NCI-H1092 treated with DMSO at 0.1 percent for 48 hours (cell line): ENCODE measurements around the gene UNC5C.

Experiments
- DNase-seq: peaks from one replicate; lab custom pipeline; 2025; lab: John Stamatoyannopoulos, UW

Gene UNC5C

GRCh38 chr4:95402299-95402698, 146.5 kb downstream of the UNC5C start:
- no peak for DNase-seq

DNA sequence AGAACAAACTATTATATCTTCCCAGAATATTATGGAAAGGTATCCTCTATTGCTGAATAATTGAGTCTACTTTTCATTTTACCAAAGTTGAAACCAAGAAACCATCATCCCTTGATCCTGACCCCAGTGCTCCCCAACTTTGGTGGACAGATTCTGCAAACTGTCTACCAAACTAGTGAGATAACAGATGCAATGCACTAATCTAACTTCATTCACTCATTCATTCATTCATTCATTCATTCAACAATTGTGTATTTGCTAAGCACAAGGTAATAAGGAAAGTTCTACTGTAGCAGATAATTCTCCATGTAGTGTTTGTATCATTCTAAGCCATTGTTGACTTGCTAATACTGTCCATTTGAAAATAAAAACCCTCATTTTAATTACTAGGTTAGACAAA, 150.6 kb downstream of the UNC5C start:
- DNase-seq: no peak

DNA sequence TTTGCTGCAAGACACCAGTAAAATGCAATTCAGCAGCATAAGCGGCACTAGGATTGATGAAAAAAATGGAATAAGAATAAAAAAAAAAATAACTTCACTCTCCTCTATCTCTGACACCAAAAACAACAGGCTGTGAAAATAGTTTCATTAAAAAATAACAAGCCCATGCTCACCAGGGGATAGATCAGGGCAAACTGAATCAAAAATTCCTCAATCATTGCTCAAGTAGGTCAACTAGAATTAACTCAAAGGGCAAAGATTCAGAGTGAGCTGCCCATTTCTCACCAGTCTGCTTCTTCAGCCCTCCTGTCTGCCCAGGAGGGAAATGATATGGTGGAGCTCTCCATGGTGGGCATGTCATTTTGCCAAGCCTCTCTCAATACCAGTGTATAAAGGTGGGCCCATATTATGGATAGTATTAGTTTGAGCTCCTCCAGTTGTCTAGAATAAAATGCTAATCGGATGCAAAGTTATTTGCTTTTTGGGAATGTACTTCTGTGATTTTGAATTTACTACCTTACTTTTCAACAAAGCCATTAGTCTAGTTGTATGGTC, 153.9 kb downstream of the UNC5C start:
- no peak for DNase-seq

- DNase-seq: no peak
Measured at GRCh38 chr4:95393821-95394220, 155.0 kb downstream of the UNC5C start.

DNA sequence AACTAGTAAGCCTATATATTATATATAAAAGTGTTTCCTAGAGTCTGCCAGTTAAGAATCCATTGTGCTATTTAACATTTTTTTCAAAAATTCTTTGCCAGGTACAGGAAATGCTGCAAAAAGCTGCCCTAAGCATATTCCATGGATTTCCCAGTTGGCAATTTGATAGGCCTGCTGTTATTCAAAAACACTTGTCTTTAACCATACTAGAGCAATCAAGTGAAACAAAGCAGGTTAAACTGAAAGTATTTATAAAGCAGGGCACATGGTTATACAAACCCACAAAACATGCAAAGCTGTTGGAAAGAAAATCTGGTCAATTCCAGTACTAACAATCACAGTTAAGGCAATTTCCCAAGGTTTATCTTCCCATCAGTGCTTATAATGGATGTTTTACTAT, 159.9 kb downstream of the UNC5C start:
- DNase-seq: no peak

DNA sequence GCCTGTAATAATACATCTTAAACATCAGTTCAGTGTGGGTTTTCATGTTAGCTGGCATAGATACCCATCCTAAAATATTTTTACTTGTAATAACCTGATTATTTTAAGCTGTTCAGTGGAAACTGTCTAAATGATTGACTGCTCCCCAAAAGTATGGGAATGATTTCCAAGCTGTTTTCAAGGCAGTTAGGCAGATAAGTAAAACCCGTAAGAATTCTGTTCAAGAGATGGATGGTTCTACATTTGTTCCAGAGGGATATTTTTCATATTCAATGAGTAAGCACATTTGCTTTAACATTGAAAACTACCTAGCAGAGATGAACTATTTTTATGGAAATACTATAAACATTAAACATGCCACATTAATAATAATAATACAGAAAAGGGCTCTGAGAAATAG, 161.1 kb downstream of the UNC5C start:
- DNase-seq: no peak

GRCh38 chr4:95386410-95386809, 162.4 kb downstream of the UNC5C start:
- DNase-seq: no peak

GRCh38 chr4:95381843-95382580, 166.8 kb downstream of the UNC5C start:
- DNase-seq: no peak

- DNase-seq: no peak
Measured at GRCh38 chr4:95379633-95380032, 169.1 kb downstream of the UNC5C start.

DNA sequence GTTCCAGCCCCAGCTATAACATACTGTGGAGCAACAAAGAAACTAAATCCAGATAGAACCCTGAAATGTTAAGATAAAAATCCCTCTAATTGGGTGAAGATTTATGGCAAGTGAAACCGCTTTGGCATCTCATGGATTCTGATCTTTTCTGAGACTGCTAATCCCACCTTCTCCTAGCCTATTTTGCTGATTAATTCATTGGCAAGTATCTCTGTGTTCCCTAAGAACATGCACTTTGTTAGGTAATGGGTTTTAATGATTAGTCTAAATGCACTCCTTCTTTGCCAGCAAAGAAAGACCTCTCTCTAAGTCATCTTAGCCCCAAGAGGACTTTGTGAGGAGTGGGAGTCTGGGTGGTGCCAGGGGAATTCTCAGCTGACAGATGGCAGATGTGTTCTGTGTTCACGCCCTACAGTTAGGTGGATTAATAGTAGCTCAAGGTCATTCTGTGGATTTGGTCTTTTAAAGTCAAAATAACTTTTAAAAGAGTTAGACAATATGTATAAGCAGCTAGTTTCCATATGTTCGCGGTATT, 171.3 kb downstream of the UNC5C start:
- no peak for DNase-seq

DNA sequence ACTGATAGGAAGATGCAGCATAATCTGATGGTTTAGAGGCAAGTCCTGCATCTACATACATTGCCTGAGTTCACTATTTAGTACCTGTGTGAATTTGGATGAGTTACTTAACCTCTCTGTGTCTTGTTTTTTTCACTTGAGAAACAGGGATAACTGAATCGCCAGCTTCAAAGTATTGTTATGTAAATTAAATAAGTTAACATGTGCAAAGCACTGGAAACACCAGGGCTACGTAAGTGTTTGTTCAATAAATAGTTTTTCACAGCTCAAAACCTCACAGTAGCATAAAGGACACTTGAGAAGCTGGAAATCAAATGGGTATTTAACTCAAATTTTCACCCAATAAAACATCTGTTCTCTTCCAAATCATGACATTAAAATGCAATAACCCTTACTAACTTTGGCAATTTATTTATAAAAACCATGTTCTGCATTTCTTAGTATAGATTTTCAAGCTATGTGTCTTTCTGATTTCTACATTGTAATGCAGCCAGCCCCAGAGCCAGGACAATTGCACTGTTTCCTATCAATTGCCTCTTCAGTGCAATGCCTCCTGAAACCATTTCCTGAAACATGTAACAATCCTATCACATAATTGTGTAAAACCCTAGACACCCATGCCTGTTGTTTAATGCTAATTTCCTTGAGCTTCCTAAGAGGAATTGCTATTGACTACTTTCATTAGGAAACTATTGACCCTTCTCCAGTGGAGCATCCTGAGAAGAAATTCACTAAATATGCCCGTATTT, 177.1 kb downstream of the UNC5C start:
- no peak for DNase-seq

DNA sequence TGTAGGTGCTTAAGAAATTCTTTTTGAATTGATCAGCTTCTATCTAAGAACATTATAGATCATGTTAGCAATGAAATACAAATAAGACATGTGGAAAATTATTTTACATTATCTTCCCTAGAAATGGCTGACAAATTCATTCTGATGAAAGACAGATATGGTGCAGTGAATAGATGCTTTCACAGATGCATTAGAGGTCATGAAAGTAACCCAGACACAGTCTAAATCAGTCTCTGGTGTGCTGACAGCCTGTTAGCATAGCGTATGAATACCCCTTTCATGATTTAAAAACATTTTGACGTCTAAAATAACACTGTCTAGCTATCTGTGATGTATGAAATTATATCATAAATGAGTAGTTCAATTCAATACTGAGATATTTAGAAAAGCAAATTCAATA, 180.9 kb downstream of the UNC5C start:
- no peak for DNase-seq

GRCh38 chr4:95363966-95364365, 184.8 kb downstream of the UNC5C start:
- no peak for DNase-seq

DNA sequence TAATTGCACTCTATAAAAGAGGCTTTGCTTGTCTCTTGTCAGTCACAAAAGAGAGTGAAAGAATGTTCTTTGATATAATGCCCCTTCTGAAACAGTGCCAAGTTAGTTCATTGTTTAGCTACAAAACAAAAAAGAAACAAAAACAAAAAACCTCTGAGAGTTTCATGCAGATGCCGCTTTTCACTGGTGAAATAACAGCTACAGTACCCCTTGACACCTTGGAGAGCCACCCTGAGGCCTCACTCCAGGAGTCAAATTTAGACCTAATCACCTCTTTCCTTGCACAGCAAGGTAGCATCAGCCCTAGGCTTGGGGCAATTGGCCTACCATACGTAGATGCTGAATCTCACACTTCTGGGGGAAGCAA, 185.2 kb downstream of the UNC5C start:
- no peak for DNase-seq

- DNase-seq: peak; percentile 11
Measured at GRCh38 chr4:95362906-95363558, 185.7 kb downstream of the UNC5C start.

GRCh38 chr4:95362066-95362465, 186.7 kb downstream of the UNC5C start:
- DNase-seq: no peak

DNA sequence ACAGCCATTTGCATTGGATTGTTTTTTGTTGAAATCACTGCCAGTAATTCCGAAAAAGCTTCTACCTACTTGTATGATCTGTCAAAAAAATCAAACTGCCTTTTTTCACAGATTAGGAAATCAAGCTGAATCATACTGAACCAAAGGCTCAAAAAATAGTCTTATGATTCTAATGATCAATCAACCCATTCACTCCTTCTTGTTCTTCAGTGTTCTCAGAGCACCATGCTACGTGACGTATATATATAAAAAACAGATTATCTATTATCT, 187.1 kb downstream of the UNC5C start:
- no peak for DNase-seq

DNA sequence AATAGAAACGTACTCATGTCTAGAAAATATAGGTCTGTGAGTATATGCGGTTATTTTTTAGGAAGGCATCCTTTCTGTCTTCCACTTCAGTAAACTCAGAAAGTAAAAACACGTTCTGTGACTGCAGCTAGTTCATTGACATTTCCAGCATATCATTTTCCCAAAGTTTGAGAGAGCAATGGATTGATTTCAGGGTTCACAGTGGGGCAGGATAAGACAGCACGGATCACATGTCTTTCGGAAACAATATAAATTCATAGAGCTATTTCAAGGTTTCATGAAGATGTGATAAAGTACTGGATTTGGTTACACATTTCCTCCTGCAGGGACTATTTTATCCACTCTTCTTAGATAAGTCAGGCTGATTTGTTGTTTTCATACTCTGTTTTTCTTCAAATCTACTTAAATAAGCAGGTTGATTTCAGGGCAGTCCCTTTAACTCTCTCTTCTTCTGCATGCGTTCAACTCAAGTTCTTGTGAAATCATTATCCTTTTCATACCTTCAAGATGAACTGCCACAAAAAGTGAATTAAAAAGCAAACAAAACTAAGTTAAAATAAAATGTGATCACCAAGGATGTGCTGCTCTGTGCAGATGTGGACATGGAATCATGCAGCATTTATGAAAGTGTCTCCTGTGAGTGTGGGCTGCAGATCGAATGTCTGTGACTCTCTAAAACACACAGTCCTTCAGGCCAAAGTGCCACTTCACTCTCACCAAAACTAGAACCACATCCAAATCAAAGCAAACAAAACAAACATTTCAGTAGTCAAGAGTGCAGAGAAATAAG, 187.7 kb downstream of the UNC5C start:
- DNase-seq: peak; percentile 33

DNA sequence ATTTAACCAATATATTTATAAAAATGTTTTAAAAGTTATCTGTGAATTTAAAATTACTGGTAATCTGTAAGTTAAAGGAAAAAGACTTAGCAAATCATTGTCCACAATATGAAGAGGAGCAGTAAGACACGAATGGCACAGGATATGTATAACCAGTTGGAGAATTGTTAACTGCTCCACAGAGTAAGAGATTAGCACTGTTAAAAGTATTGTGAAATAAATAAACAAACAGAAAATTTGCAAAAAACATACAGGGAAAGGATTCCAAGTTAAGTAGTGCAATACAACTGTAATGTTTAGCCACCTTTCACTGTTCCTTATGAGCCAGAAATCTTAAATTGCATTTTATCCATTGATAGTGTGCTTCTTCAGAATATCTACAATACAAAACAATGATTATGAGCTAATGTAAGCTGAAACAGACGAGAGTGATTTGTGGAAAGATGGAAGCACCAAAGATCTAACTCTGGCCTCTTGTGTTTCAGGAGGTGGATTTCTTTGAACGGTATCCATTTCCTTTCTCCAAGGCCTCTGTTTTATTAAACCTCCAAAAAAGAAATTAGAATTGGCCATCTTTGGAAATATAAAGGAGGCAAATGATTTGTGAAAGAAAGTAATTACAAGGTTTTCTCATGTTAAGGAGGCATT, 188.4 kb downstream of the UNC5C start:
- no peak for DNase-seq

DNA sequence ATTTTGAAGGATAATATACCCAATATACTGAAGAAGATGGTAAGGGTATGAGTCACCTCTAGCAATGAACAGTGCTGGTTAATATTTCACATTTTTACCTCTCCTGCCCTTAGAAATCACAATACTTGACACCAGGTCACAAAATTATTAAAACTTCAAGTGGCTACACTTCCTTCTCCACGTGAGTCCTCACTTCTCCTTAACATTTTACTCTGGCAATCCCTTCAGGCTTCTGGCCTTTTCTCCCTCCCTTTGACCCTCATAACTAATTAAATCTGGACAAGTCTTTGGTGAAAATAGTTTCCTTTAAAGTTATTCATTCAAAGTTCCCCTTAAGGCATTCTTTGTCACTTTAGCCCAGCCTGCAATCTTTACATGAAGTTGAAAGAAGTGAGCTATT, 190.4 kb downstream of the UNC5C start:
- no peak for DNase-seq

- no peak for DNase-seq
Measured at GRCh38 chr4:95355021-95355420, 193.8 kb downstream of the UNC5C start.

- no peak for DNase-seq
Measured at GRCh38 chr4:95348418-95348817, 200.4 kb downstream of the UNC5C start.
